Measurements from ENCODE around the gene PDK4. TPM values are rescaled to one million over a fixed set of nuclear protein-coding genes. Genes with fewer than 3 reads are reported as not detected.

Gene PDK4
- total RNA-seq, 2 experiments from 2014 or later: not detected

- no TSS peak for BruUV-seq (replicated peaks)
These were observed 24.3 kb upstream of the PDK4 start for GRCh38 chr7:95620631-95621030.

GRCh38 chr7:95619921-95620320 lies 23.6 kb upstream of the PDK4 start:
- no peaks in the 10 kb centered on the region for H3K9me3 ChIP-seq (ENCODE audit: low read length)
- H3K4me1 ChIP-seq (ENCODE audit: insufficient read depth, low read length, poor library complexity, severe bottlenecking): no peaks in the 10 kb centered on the region
- H3K4me3 ChIP-seq (ENCODE audit: low read depth, low read length, poor library complexity, severe bottlenecking): no peak overlapping the region
- H3K4me2 ChIP-seq (ENCODE audit: low read length): no peak overlapping the region
- no peaks in the 10 kb centered on the region for H3K79me2 ChIP-seq (ENCODE audit: insufficient read depth, low read depth, low read length)
- H4K20me1 ChIP-seq (ENCODE audit: insufficient read depth, low read length): no peaks in the 10 kb centered on the region
- DNase-seq (ENCODE audit: low spot score): no peak
- no peaks in the 10 kb centered on the region for H3K36me3 ChIP-seq (ENCODE audit: insufficient read depth, low read length)
- no TSS peak for BruUV-seq (replicated peaks)
- no peak overlapping the region for H2AFZ ChIP-seq (ENCODE audit: low read length)
- ChIA-PET CTCF (ENCODE audit: unreplicated experiment) (no interaction called here), POLR2A (interaction anchor here (0.6 kb wide), 1 partner anchor 1145 kb away, joined by 4 read pairs; no protein-coding TSS in a partner anchor)
- TF ChIP-seq CTCF (conservative IDR thresholded peaks at IDR 0.05; ENCODE audit: low read length) (no peak), EZH2phosphoT487 (IDR thresholded peaks at IDR 0.05; ENCODE audit: borderline replicate concordance, low read depth, low read length) (no peak)
- no peak overlapping the region for H3K27ac ChIP-seq (ENCODE audit: low read depth, low read length, poor library complexity, severe bottlenecking)
- no peaks in the 10 kb centered on the region for H3K9me2 ChIP-seq (ENCODE audit: insufficient read depth, low read length)
- intact Hi-C loops (cut with micrococcal nuclease; ENCODE audit: unreplicated experiment): no loop called here

More at GRCh38 chr7:95620631-95621030, 24.3 kb upstream of the PDK4 start:
- H2AFZ ChIP-seq (ENCODE audit: low read length): no peak overlapping the region
- ChIA-PET CTCF (ENCODE audit: unreplicated experiment) (no interaction called here), POLR2A (no interaction called here)
- no peaks in the 10 kb centered on the region for H3K36me3 ChIP-seq (ENCODE audit: insufficient read depth, low read length)
- no peaks in the 10 kb centered on the region for H4K20me1 ChIP-seq (ENCODE audit: insufficient read depth, low read length)
- H3K4me2 ChIP-seq (ENCODE audit: low read length): no peak overlapping the region
- no peaks in the 10 kb centered on the region for H3K79me2 ChIP-seq (ENCODE audit: insufficient read depth, low read depth, low read length)
- intact Hi-C loops (cut with micrococcal nuclease; ENCODE audit: unreplicated experiment): no loop called here
- no peak for TF ChIP-seq EZH2phosphoT487 (IDR thresholded peaks at IDR 0.05; ENCODE audit: borderline replicate concordance, low read depth, low read length)
- no peak for TF ChIP-seq CTCF (conservative IDR thresholded peaks at IDR 0.05; ENCODE audit: low read length)
- H3K4me3 ChIP-seq (ENCODE audit: low read depth, low read length, poor library complexity, severe bottlenecking): no peak overlapping the region
- no peaks in the 10 kb centered on the region for H3K4me1 ChIP-seq (ENCODE audit: insufficient read depth, low read length, poor library complexity, severe bottlenecking)
- H3K9me3 ChIP-seq (ENCODE audit: low read length): no peaks in the 10 kb centered on the region
- H3K27ac ChIP-seq (ENCODE audit: low read depth, low read length, poor library complexity, severe bottlenecking): no peak overlapping the region
- DNase-seq (ENCODE audit: low spot score): no peak
- H3K9me2 ChIP-seq (ENCODE audit: insufficient read depth, low read length): no peaks in the 10 kb centered on the region

- BruUV-seq (replicated peaks): no TSS peak
- no peaks in the 10 kb centered on the region for H3K9me2 ChIP-seq (ENCODE audit: insufficient read depth, low read length)
- no peaks in the 10 kb centered on the region for H3K79me2 ChIP-seq (ENCODE audit: insufficient read depth, low read depth, low read length)
- DNase-seq (ENCODE audit: low spot score): no peak
- POLR2A ChIA-PET: interaction anchor here (0.6 kb wide), 1 partner anchor 1146 kb away, joined by 4 read pairs; no protein-coding TSS in a partner anchor
- CTCF ChIA-PET (ENCODE audit: unreplicated experiment): no interaction called here
- no peak overlapping the region for H2AFZ ChIP-seq (ENCODE audit: low read length)
- H3K4me3 ChIP-seq (ENCODE audit: low read depth, low read length, poor library complexity, severe bottlenecking): no peak overlapping the region
- H3K4me2 ChIP-seq (ENCODE audit: low read length): no peak overlapping the region
- H4K20me1 ChIP-seq (ENCODE audit: insufficient read depth, low read length): no peaks in the 10 kb centered on the region
- no peaks in the 10 kb centered on the region for H3K9me3 ChIP-seq (ENCODE audit: low read length)
- TF ChIP-seq CTCF (conservative IDR thresholded peaks at IDR 0.05; ENCODE audit: low read length) (no peak), EZH2phosphoT487 (IDR thresholded peaks at IDR 0.05; ENCODE audit: borderline replicate concordance, low read depth, low read length) (no peak)
- intact Hi-C loops (cut with micrococcal nuclease; ENCODE audit: unreplicated experiment): no loop called here
- no peaks in the 10 kb centered on the region for H3K4me1 ChIP-seq (ENCODE audit: insufficient read depth, low read length, poor library complexity, severe bottlenecking)
- H3K36me3 ChIP-seq (ENCODE audit: insufficient read depth, low read length): no peaks in the 10 kb centered on the region
- H3K27ac ChIP-seq (ENCODE audit: low read depth, low read length, poor library complexity, severe bottlenecking): no peak overlapping the region
These were observed 23.2 kb upstream of the PDK4 start for GRCh38 chr7:95619517-95619916.
